ENCODE results near the gene LGR5.

Gene LGR5

GRCh38 chr12:71599210-71599609 is 159.6 kb downstream of the LGR5 start:
- DNase-seq (ENCODE audit: low read depth) = no peak

- DNase-seq (ENCODE audit: low read depth) = no peak
These were observed 161.9 kb downstream of the LGR5 start for GRCh38 chr12:71601546-71601945.

GRCh38 chr12:71602761-71603577 is 163.4 kb downstream of the LGR5 start:
- DNase-seq (ENCODE audit: low read depth) = no peak

- no peak for DNase-seq (ENCODE audit: low read depth)
These were observed 165.4 kb downstream of the LGR5 start for GRCh38 chr12:71605039-71605438.

GRCh38 chr12:71607494-71608330 is 168.1 kb downstream of the LGR5 start:
- no peak for DNase-seq (ENCODE audit: low read depth)

GRCh38 chr12:71610031-71610795 is 170.6 kb downstream of the LGR5 start:
- no peak for DNase-seq (ENCODE audit: low read depth)

- DNase-seq (ENCODE audit: low read depth) = no peak
These were observed 182.3 kb downstream of the LGR5 start for GRCh38 chr12:71621938-71622337.

- DNase-seq (ENCODE audit: low read depth) = no peak
These were observed 185.9 kb downstream of the LGR5 start for GRCh38 chr12:71625476-71625875.

- DNase-seq (ENCODE audit: low read depth) = no peak
These were observed 186.5 kb downstream of the LGR5 start for GRCh38 chr12:71626098-71626497.

GRCh38 chr12:71626768-71627167 is 187.2 kb downstream of the LGR5 start:
- peak; percentile 75 for DNase-seq (ENCODE audit: low read depth)

- no peak for DNase-seq (ENCODE audit: low read depth)
These were observed 187.9 kb downstream of the LGR5 start for GRCh38 chr12:71627438-71628002.
